Stimulated activated CD8-positive, alpha-beta memory T cell treated with anti-CD3 and anti-CD28 coated beads, Interleukin-12 subunit alpha, Interleukin-12 subunit beta, amount 100 ng/mL, for 4 hours (primary cell): ENCODE measurements around the gene EFCAB7.

ENCODE experiments used
- DNase-seq: peaks from one replicate; pipeline ENCODE4 v3.0.0-alpha.2; 2020; ENCODE audit warnings: low read depth

Gene EFCAB7

GRCh38 chr1:63602629-63603028, 79.3 kb downstream of the EFCAB7 start:
- DNase-seq = no peak

DNA sequence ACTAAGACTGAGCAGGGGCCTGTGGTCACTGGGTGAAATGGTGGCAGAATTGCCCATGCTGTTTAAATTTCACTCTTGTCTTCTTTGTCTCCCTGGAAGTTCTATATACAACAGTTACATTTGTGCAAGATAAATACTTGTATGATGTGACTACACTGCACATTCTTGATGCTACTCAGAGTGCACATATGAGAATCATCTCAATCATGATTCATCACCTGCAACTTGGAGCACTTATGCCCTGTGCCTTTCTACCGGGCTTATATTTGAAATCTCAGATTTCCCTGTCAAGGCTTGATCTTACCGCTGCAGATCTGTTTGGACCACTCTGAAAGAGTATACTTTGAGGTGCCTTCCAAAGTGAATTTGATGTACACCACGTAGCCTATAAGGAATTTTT, 80.5 kb downstream of the EFCAB7 start:
- no peak for DNase-seq

GRCh38 chr1:63607322-63607721, 84.0 kb downstream of the EFCAB7 start:
- no peak for DNase-seq

DNA sequence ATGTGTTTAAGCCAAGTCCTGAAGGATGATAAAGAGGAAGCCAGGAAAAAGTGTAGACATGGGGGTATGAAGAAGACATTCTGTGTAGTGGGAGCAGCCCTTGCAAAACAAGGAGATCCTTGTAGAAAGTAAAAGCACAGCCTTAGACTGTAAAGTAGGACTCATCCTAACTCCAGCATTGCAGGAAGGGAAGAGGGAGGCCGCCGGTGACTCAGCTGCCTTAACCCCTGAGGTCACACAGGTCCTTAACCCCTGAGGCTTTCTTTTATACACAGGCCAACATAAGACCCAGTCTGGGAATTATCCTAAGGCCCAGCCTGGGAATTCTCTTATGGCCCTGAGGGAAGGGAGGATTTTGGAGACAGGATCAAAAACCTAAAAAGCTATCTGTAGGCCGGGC, 87.9 kb downstream of the EFCAB7 start:
- no peak for DNase-seq

- DNase-seq = no peak
Observed at GRCh38 chr1:63612564-63612963, 89.2 kb downstream of the EFCAB7 start.

- no peak for DNase-seq
Observed at GRCh38 chr1:63612971-63613370, 89.6 kb downstream of the EFCAB7 start.

GRCh38 chr1:63615768-63616420, 92.6 kb downstream of the EFCAB7 start:
- peak; percentile 7 for DNase-seq

DNA sequence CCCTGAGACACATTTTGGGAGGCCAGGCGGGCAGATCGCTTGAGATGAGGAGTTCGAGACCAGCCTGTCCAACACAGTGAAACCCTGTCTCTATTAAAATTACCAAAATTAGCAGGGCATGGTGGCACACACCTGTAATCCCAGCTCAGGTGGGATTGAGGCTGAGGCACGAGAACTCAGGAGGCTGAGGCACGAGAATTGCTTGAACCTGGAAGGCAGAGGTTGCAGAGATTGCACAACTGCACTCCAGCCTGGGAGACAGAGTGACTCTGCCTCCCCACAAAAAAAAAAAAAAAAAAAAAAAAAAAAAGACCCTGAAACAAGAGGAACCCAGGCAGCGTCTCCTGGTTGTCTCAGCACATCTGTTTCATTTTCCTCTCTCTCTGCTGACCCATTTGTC, 94.1 kb downstream of the EFCAB7 start:
- DNase-seq = no peak

- DNase-seq = no peak
Observed at GRCh38 chr1:63618011-63618410, 94.7 kb downstream of the EFCAB7 start.

DNA sequence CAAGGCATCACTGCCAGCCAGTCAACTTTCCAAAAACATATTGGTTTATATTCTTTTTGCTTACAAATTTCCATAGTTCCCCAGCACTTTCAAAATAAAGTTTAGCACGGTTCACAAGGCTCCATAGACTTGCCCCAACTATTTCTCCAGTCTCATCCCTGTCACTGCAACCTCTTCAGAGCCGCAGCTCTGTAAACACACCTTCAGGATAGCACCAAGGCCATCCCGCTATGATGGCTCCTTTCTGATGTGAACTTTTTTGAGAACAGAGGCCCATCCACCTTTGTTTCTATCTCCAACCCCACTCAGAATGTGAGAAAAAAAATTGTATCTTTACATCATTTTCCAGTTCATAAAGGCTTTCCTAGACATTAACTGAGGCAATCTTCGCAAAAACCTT, 96.2 kb downstream of the EFCAB7 start:
- DNase-seq = no peak

DNA sequence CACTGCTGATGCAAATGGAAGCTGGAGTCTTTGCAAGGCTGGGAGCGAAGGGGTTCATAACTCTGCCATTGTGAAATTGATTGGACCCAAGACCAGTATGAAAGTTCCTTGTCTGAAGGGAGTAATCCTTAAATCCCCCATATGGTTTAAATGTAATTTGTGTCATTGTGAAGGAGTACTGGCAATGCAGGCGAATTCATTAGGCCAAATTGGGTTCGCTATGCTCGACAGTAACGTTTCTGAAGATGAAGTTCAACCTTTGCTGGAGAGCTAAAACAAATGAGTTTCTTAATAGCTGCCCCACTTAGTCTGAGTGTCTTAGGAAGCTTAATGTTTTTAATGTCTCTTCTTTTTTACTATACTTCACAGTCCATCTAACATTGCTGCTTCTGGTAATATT, 97.3 kb downstream of the EFCAB7 start:
- DNase-seq = no peak

DNA sequence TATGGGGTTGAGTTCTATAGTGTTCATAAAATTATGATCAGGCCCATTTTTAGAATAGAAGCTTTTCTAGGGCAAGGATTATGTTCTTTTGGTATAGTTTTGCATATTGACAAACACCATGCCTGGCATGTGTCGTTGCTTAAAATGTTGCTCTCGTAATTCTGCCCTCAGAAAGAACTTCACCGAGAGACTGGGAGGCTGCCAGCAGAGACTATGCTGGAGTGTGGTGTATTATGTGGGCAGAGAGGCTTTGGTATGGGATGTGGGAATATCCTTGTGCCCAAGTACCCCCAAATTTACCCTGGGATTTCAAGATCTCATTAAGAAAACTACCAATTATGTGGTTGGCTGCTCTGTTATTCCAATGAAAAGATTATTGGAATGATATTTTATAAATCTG, 97.8 kb downstream of the EFCAB7 start:
- DNase-seq = no peak

DNA sequence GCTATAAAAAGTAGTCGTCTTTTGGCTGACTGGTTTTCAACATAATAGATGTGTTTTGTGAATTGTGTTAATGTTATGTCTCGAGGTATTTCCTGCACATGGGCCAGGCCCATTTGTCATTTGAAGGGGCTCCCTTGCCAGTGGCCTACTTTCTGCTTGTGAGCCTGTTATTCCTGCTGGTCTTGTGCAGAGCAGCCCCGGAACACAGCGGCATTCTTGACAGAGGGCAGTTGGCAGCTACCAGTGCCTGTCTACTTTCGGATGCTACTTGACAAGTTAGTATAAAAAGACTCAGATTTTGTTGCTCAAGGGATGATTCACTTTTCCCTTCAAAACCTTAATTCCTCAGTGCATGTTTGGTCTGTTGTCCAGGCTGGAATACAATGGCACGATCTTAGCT, 98.4 kb downstream of the EFCAB7 start:
- no peak for DNase-seq
